ENCODE results near the gene MPP1. TPM values are rescaled to one million over a fixed set of nuclear protein-coding genes. Genes with fewer than 3 reads are reported as not detected.

The MPP1 gene
- total and polyA plus RNA-seq, 2 donors (not counting 3 experiments of a cell fraction or from before 2014, with no cell fraction given), result 22.1 to 32.3 TPM

- Histone ChIP-seq H2AFZ (ENCODE audit: low read depth, low read length) (no peak overlapping the region), H3K27me3 (ENCODE audit: control insufficient read depth in 2 of 2, insufficient read depth in 2 of 2, low read length in 2 of 2) (no peaks in the 10 kb centered on the region), H3K27ac (ENCODE audit: insufficient read depth, low read depth, low read length) (no peak overlapping the region), H3K79me2 (ENCODE audit: control insufficient read depth, insufficient read depth, low read length) (no peaks in the 10 kb centered on the region), H3K9ac (replicated peaks; ENCODE audit: extremely low read depth, insufficient read depth, low read length) (no peak overlapping the region), H3K4me1 (ENCODE audit: control insufficient read depth, extremely low read depth, insufficient read depth, low read length) (peaks cover 20% of the 10 kb centered on the region), H3K36me3 (ENCODE audit: control insufficient read depth in 2 of 2, extremely low read depth in 1 of 2, insufficient read depth in 2 of 2, low read length in 2 of 2) (no peaks in the 10 kb centered on the region), H3K4me2 (ENCODE audit: insufficient read depth, low read length) (no peak overlapping the region), H4K20me1 (replicated peaks; ENCODE audit: control insufficient read depth, extremely low read depth, insufficient read depth, low read length) (no peaks in the 10 kb centered on the region), H3K9me3 (replicated peaks; ENCODE audit: control insufficient read depth, insufficient read depth, low read length) (no peaks in the 10 kb centered on the region), H3K4me3 (replicated peaks in 1 of 3; ENCODE audit: insufficient read depth in 1 of 3, low read depth in 1 of 3, low read length in 3 of 3) (no peak overlapping the region), H3K9me1 (replicated peaks; ENCODE audit: control insufficient read depth, extremely low read depth, insufficient read depth, low read length) (no peaks in the 10 kb centered on the region)
- TF ChIP-seq GATA2 (IDR thresholded peaks at IDR 0.05; ENCODE audit: insufficient read depth, insufficient read length, low read depth, low read length) (no peak), CTCF (IDR thresholded peaks at IDR 0.05; ENCODE audit: extremely low read depth in 1 of 2, insufficient read depth in 1 of 2, low read depth in 1 of 2, low read length in 2 of 2) (no peak), FOS (IDR thresholded peaks at IDR 0.05; ENCODE audit: borderline replicate concordance, insufficient read depth, low read length) (no peak), POLR2AphosphoS5 (IDR thresholded peaks at IDR 0.05; ENCODE audit: insufficient read depth, low read depth, low read length) (no peak), POLR2A (IDR thresholded peaks at IDR 0.05; ENCODE audit: low read depth, low read length) (no peak), JUN (IDR thresholded peaks at IDR 0.05; ENCODE audit: borderline replicate concordance, insufficient read depth, insufficient read length, low read depth) (no peak), MYC (IDR thresholded peaks at IDR 0.05; ENCODE audit: low read depth, low read length) (no peak), EZH2 (IDR thresholded peaks at IDR 0.05; ENCODE audit: borderline replicate concordance, low read depth, low read length, severe bottlenecking) (no peak), MAX (IDR thresholded peaks at IDR 0.05; ENCODE audit: insufficient read depth, insufficient read length) (no peak)
- DNase-seq (ENCODE audit: low read depth, low spot score) (no peak), FAIRE-seq (no peak)
- intact Hi-C loops (cut with micrococcal nuclease) (no loop called here), dilution Hi-C loops (cut with MboI; ENCODE audit: extremely low pct_ligation_motif_present, low sequenced_read_pairs) (no loop called here)
- BruUV-seq (replicated peaks), result no TSS peak
- ChIA-PET POLR2A (interaction anchor here (1.4 kb wide), 1 partner anchor 8 kb away, joined by 3 read pairs; the partner anchor contains the start of gene MPP1), CTCF (no interaction called here)
These were observed 8.3 kb downstream of the MPP1 start for GRCh38 chrX:154797006-154797405.
